Keratinocyte (primary cell): ENCODE measurements around the gene C3orf33. TPM values are rescaled to one million over a fixed set of nuclear protein-coding genes. Genes with fewer than 3 reads are reported as not detected.

Source experiments
- DNase-seq: peaks from one replicate; pipeline ENCODE4 v3.0.0-alpha.2; 2011; ENCODE audit warnings: low read depth, missing footprints, low spot score
- FAIRE-seq: peaks from 2 replicates; lab custom pipeline; 2011; peaks lifted over from hg19 to GRCh38; lab: Jason Lieb, UNC
- H2AFZ ChIP-seq: 2 replicates; pipeline ENCODE4 v1.6.0; 2012; ENCODE audit warnings: low read length, control low read depth, inconsistent platforms; ENCODE audit not compliant: control insufficient read depth
- H3K27ac ChIP-seq: 2 replicates; pipeline ENCODE4 v1.5.1; 2011; ENCODE audit warnings: low read length; ENCODE audit not compliant: control insufficient read depth, insufficient read depth
- H3K27me3 ChIP-seq: 3 replicates; pipeline ENCODE4 v1.6.0; 2011; ENCODE audit warnings: low read length; ENCODE audit not compliant: control insufficient read depth, insufficient read depth; ENCODE audit errors: extremely low read depth
- H3K36me3 ChIP-seq, 2 experiments: 2 replicates in 1 of 2; 3 replicates in 1 of 2; pipeline ENCODE4 v1.5.1; 2011; ENCODE audit warnings: low read length in 2 of 2, mild to moderate bottlenecking in 1 of 2; ENCODE audit not compliant: control insufficient read depth in 2 of 2, insufficient read depth in 2 of 2; ENCODE audit errors: extremely low read depth in 1 of 2
- H3K4me1 ChIP-seq: 3 replicates; pipeline ENCODE4 v1.5.1; 2011; ENCODE audit warnings: low read length; ENCODE audit not compliant: control insufficient read depth, insufficient read depth; ENCODE audit errors: extremely low read depth
- H3K4me2 ChIP-seq: 3 replicates; pipeline ENCODE4 v1.6.0; 2011; ENCODE audit warnings: low read depth, low read length; ENCODE audit not compliant: control insufficient read depth, insufficient read depth; ENCODE audit errors: extremely low read depth
- H3K4me3 ChIP-seq, 3 experiments: fragments of 200-600 bp in 1 of 3; sonication (generic) in 1 of 3; 2 replicates in 2 of 3; 3 replicates in 1 of 3; pipeline ENCODE4 v1.5.1; 2011 to 2016; ENCODE audit warnings: low read length in 3 of 3, mild to moderate bottlenecking in 3 of 3, control low read depth in 2 of 3, inconsistent platforms in 1 of 3, low read depth in 1 of 3, mixed read lengths in 1 of 3, mixed run types in 1 of 3, moderate library complexity in 1 of 3; ENCODE audit not compliant: control insufficient read depth in 2 of 3, insufficient read depth in 2 of 3; ENCODE audit errors: extremely low read depth in 1 of 3
- H3K79me2 ChIP-seq: 2 replicates; pipeline ENCODE4 v1.6.0; 2012; ENCODE audit warnings: low read length; ENCODE audit not compliant: control insufficient read depth, insufficient read depth
- H3K9ac ChIP-seq: 3 replicates; pipeline ENCODE4 v1.6.0; 2011; ENCODE audit warnings: low read length; ENCODE audit not compliant: control insufficient read depth, insufficient read depth; ENCODE audit errors: extremely low read depth
- H3K9me1 ChIP-seq: 3 replicates; pipeline ENCODE4 v1.6.0; 2011; ENCODE audit warnings: low read length; ENCODE audit not compliant: control insufficient read depth, insufficient read depth; ENCODE audit errors: extremely low read depth
- H3K9me3 ChIP-seq: 2 replicates; pipeline ENCODE4 v1.5.1; 2012; ENCODE audit warnings: low read depth, low read length; ENCODE audit not compliant: control insufficient read depth
- H4K20me1 ChIP-seq: 3 replicates; pipeline ENCODE4 v1.6.0; 2011; ENCODE audit warnings: low read length; ENCODE audit not compliant: control insufficient read depth, insufficient read depth; ENCODE audit errors: extremely low read depth
- EZH2 ChIP-seq: IDR thresholded peaks from one replicate; pipeline ENCODE4 v1.6.1; 2012; ENCODE audit warnings: inconsistent platforms, mild to moderate bottlenecking, low read length, moderate library complexity
- dilution Hi-C: fragments of 300-500 bp; cut with MboI; formaldehyde crosslinking; loops from one replicate; pipeline ENCODE4 v1.7.0; 2020; ENCODE audit warnings: low sequenced_read_pairs; ENCODE audit not compliant: extremely low pct_ligation_motif_present
- polyA plus RNA-seq, 5 experiments: library from polyadenylated mRNA; depleted of rRNA in 3 of 5; stranded (reverse) in 3 of 5; stranded (forward) in 1 of 5; unstranded in 1 of 5; fragments of >200 nt; gene quantifications; 1 replicate in 1 of 5; 2 replicates in 3 of 5; 3 replicates in 1 of 5; pipeline versions ENCODE4 v1.2.1 to v1.2.3, GENCODE V29; 2011 to 2012; ENCODE audit warnings: missing spikeins in 2 of 5, low read depth in 1 of 5, low replicate concordance in 1 of 5
- TF ChIP-seq, protein P1 (sequence below), 3 experiments: IDR thresholded peaks in 1 of 3; conservative IDR thresholded peaks in 1 of 3; optimal IDR thresholded peaks in 1 of 3; 2 replicates in 2 of 3; 3 replicates in 1 of 3; pipeline versions ENCODE3 to v1.5.1; 2011; ENCODE audit warnings: low read length in 3 of 3, mild to moderate bottlenecking in 3 of 3, moderate library complexity in 2 of 3, control low read depth in 1 of 3, inconsistent platforms in 1 of 3; ENCODE audit not compliant: insufficient read depth in 2 of 3; ENCODE audit errors: extremely low read depth in 1 of 3

Gene C3orf33
- polyA plus RNA-seq, 1 donor (not counting 4 experiments of a cell fraction or from before 2014, with no cell fraction given) = 2.9 TPM

GRCh38 chr3:155753038-155753639 lies 52.9 kb downstream of the C3orf33 start:
- no peaks in the 10 kb centered on the region for H3K9me1 ChIP-seq
- no peak overlapping the region for H3K4me2 ChIP-seq
- FAIRE-seq (no peak), DNase-seq (no peak)
- H3K9ac ChIP-seq = no peak overlapping the region
- TF ChIP-seq, protein P1, sequence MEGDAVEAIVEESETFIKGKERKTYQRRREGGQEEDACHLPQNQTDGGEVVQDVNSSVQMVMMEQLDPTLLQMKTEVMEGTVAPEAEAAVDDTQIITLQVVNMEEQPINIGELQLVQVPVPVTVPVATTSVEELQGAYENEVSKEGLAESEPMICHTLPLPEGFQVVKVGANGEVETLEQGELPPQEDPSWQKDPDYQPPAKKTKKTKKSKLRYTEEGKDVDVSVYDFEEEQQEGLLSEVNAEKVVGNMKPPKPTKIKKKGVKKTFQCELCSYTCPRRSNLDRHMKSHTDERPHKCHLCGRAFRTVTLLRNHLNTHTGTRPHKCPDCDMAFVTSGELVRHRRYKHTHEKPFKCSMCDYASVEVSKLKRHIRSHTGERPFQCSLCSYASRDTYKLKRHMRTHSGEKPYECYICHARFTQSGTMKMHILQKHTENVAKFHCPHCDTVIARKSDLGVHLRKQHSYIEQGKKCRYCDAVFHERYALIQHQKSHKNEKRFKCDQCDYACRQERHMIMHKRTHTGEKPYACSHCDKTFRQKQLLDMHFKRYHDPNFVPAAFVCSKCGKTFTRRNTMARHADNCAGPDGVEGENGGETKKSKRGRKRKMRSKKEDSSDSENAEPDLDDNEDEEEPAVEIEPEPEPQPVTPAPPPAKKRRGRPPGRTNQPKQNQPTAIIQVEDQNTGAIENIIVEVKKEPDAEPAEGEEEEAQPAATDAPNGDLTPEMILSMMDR (optimal IDR thresholded peaks at IDR 0.05 in 1 of 3, IDR thresholded peaks at IDR 0.05 in 1 of 3, conservative IDR thresholded peaks at IDR 0.05 in 1 of 3; ENCODE audit: extremely low read depth in 1 of 3, insufficient read depth in 2 of 3, low read length in 3 of 3) = peak in 2 of 3 experiments; percentile 36 to 47
- no peak for TF ChIP-seq EZH2
- H3K4me3 ChIP-seq = no peak overlapping the region
- H3K27me3 ChIP-seq = no peaks in the 10 kb centered on the region
- dilution Hi-C loops = no loop called here
- H2AFZ ChIP-seq = no peak overlapping the region
- H4K20me1 ChIP-seq = no peaks in the 10 kb centered on the region
- H3K9me3 ChIP-seq = no peaks in the 10 kb centered on the region
- no peaks in the 10 kb centered on the region for H3K4me1 ChIP-seq
- H3K36me3 ChIP-seq = no peaks in the 10 kb centered on the region
- H3K27ac ChIP-seq = no peak overlapping the region
- no peaks in the 10 kb centered on the region for H3K79me2 ChIP-seq

- Histone ChIP-seq H3K27me3 (peaks cover 23% of the 10 kb centered on the region), H3K79me2 (no peaks in the 10 kb centered on the region), H3K9me1 (no peaks in the 10 kb centered on the region), H3K36me3 (no peaks in the 10 kb centered on the region), H3K27ac (no peak overlapping the region), H2AFZ (no peak overlapping the region), H3K4me3 (no peak overlapping the region), H3K9me3 (no peaks in the 10 kb centered on the region), H3K9ac (no peak overlapping the region), H3K4me2 (no peak overlapping the region), H3K4me1 (peaks cover 13% of the 10 kb centered on the region), H4K20me1 (no peaks in the 10 kb centered on the region)
- dilution Hi-C loops = no loop called here
- DNase-seq (no peak), FAIRE-seq (no peak)
- TF ChIP-seq EZH2 = no peak
- TF ChIP-seq, protein P1 (optimal IDR thresholded peaks at IDR 0.05 in 1 of 3, IDR thresholded peaks at IDR 0.05 in 1 of 3, conservative IDR thresholded peaks at IDR 0.05 in 1 of 3; ENCODE audit: extremely low read depth in 1 of 3, insufficient read depth in 2 of 3, low read length in 3 of 3) = no peak
These were observed 57.3 kb downstream of the C3orf33 start for GRCh38 chr3:155748611-155749365.
